PC-9 (cell line): ENCODE data around the gene NRN1. TPM values are rescaled to one million over a fixed set of nuclear protein-coding genes. Genes with fewer than 3 reads are reported as not detected.
A peak's percentile ranks its signal among the peaks of the same experiment; 100 is the strongest.

Source experiments
- BruUV-seq: library from RNA; stranded (reverse); fragments of 400-500 nt; replicated peaks from 2 replicates; lab custom pipeline; 2021; lab: Mats Ljungman, UMichigan
- CTCF ChIA-PET: fragments of 300-600 bp; sonication (Branson Sonifier 250); formaldehyde crosslinking; loops from one replicate; lab custom pipeline; 2022; ENCODE audit warnings: antibody characterized with exemption; lab: Charles Lee
- POLR2A ChIA-PET: fragments of 300-600 bp; sonication (Branson Sonifier 250); formaldehyde crosslinking; loops from one replicate; lab custom pipeline; 2022; ENCODE audit warnings: antibody characterized with exemption; ENCODE audit not compliant: unreplicated experiment; lab: Charles Lee
- DNase-seq, 2 experiments: peaks; one replicate each; pipeline versions ENCODE4 v3.0.0 to v3.0.0-alpha.2; 2015 to 2022; ENCODE audit warnings: mixed read lengths in 1 of 2
- H2AFZ ChIP-seq: fragments of 200-600 bp; sonication (generic); 2 replicates; pipeline ENCODE4 v1.8.1; 2017; ENCODE audit warnings: antibody characterized with exemption
- H3F3A ChIP-seq: fragments of 200-600 bp; sonication (generic); 2 replicates; pipeline ENCODE4 v1.8.1; 2017; ENCODE audit warnings: antibody characterized with exemption, mild to moderate bottlenecking, low read depth; ENCODE audit not compliant: insufficient read depth
- H3K27ac ChIP-seq: fragments of 200-600 bp; sonication (generic); 2 replicates; pipeline ENCODE4 v1.6.1; 2016; ENCODE audit warnings: mixed run types
- H3K27me3 ChIP-seq: fragments of 200-600 bp; sonication (generic); 2 replicates; pipeline ENCODE4 v1.6.1; 2016; ENCODE audit warnings: low read depth, mixed run types; ENCODE audit not compliant: insufficient read depth
- H3K36me3 ChIP-seq: fragments of 200-600 bp; sonication (generic); 2 replicates; pipeline ENCODE4 v1.6.1; 2016; ENCODE audit warnings: low read depth, mixed run types
- H3K4me1 ChIP-seq: fragments of 200-600 bp; sonication (generic); replicated peaks from 2 replicates; pipeline ENCODE4 v1.6.1; 2016; ENCODE audit warnings: mixed run types; ENCODE audit not compliant: insufficient read depth
- H3K4me2 ChIP-seq: fragments of 200-600 bp; sonication (generic); 2 replicates; pipeline ENCODE4 v1.6.1; 2017; ENCODE audit warnings: mixed run types
- H3K4me3 ChIP-seq: fragments of 200-600 bp; sonication (generic); 2 replicates; pipeline ENCODE4 v1.6.1; 2016; ENCODE audit warnings: mixed run types
- H3K79me2 ChIP-seq: fragments of 200-600 bp; sonication (generic); 2 replicates; pipeline ENCODE4 v1.6.1; 2017; ENCODE audit warnings: low read depth, mixed run types
- H3K9me2 ChIP-seq: fragments of 200-600 bp; sonication (generic); 2 replicates; pipeline ENCODE4 v1.8.1; 2017; ENCODE audit warnings: mild to moderate bottlenecking; ENCODE audit not compliant: insufficient read depth
- H3K9me3 ChIP-seq: fragments of 200-600 bp; sonication (generic); 2 replicates; pipeline ENCODE4 v1.8.1; 2016; ENCODE audit warnings: low read depth; ENCODE audit not compliant: insufficient read depth
- H4K20me1 ChIP-seq: fragments of 200-600 bp; sonication (generic); 2 replicates; pipeline ENCODE4 v1.8.1; 2017; ENCODE audit not compliant: insufficient read depth
- EZH2 ChIP-seq: fragments of 200-600 bp; sonication (generic); IDR thresholded peaks from 2 replicates; pipeline ENCODE4 v1.8.0; 2017; ENCODE audit warnings: antibody characterized with exemption, low read depth
- intact Hi-C: fragments of 100-400 bp; cut with micrococcal nuclease; formaldehyde crosslinking; loops from one replicate; pipeline ENCODE4 v1.10.0; 2022; ENCODE audit not compliant: unreplicated experiment
- total RNA-seq: library from RNA; stranded (reverse); gene quantifications from 2 replicates; pipeline ENCODE4 v1.2.3, GENCODE V29; 2021
- TF ChIP-seq, protein P1 (sequence below): fragments of 200-600 bp; sonication (generic); conservative IDR thresholded peaks from 2 replicates; pipeline ENCODE4 v1.6.1; 2017; ENCODE audit warnings: mixed run types, antibody characterized with exemption, mild to moderate bottlenecking, moderate library complexity

The NRN1 gene
- total RNA-seq, 1 experiment from 2014 or later: not detected

DNA sequence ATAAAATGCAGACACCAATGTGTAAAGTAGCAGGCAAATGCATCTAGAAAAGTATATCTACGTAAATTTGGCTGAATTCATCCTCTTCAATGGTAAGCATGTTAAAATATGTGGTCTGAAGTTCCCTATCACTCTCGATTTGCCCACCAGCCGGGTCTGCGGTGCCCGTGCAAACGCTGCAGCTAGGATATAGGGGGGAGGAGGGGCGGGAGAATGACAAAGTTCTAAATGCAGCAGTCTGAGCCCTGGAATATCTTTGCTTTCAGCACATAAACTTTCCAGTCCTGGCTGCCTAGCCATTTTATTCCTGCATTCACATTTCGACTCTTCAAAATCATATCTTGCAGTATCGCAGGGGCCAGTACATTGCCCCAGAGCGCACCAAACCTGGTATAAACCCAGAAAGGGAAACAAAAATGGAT lies 708 bp downstream of the NRN1 start:
- 0 out of 2 replicates have a peak, but pooled peaks cover 8% of the 10 kb centered on the region for H3K27me3 ChIP-seq
- no peaks in the 10 kb centered on the region for H3K4me1 ChIP-seq
- no peaks in the 10 kb centered on the region for H3K9me2 ChIP-seq
- no peaks in the 10 kb centered on the region for H4K20me1 ChIP-seq
- intact Hi-C loops: no loop called here
- H3F3A ChIP-seq: no peaks in the 10 kb centered on the region
- no TSS peak for BruUV-seq
- no peaks in the 10 kb centered on the region for H3K79me2 ChIP-seq
- H3K9me3 ChIP-seq: no peaks in the 10 kb centered on the region
- no peak overlapping the region for H3K4me2 ChIP-seq
- ChIA-PET POLR2A (no interaction called here), CTCF (no interaction called here)
- no peak for DNase-seq
- no peak overlapping the region for H3K27ac ChIP-seq
- no peaks in the 10 kb centered on the region for H3K36me3 ChIP-seq
- TF ChIP-seq, protein P1, sequence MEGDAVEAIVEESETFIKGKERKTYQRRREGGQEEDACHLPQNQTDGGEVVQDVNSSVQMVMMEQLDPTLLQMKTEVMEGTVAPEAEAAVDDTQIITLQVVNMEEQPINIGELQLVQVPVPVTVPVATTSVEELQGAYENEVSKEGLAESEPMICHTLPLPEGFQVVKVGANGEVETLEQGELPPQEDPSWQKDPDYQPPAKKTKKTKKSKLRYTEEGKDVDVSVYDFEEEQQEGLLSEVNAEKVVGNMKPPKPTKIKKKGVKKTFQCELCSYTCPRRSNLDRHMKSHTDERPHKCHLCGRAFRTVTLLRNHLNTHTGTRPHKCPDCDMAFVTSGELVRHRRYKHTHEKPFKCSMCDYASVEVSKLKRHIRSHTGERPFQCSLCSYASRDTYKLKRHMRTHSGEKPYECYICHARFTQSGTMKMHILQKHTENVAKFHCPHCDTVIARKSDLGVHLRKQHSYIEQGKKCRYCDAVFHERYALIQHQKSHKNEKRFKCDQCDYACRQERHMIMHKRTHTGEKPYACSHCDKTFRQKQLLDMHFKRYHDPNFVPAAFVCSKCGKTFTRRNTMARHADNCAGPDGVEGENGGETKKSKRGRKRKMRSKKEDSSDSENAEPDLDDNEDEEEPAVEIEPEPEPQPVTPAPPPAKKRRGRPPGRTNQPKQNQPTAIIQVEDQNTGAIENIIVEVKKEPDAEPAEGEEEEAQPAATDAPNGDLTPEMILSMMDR: no peak
- no peak for TF ChIP-seq EZH2
- H2AFZ ChIP-seq: no peak overlapping the region
- no peak overlapping the region for H3K4me3 ChIP-seq

- Histone ChIP-seq H4K20me1 (no peaks in the 10 kb centered on the region), H2AFZ (no peak overlapping the region), H3K9me3 (no peaks in the 10 kb centered on the region), H3F3A (no peaks in the 10 kb centered on the region), H3K36me3 (no peaks in the 10 kb centered on the region), H3K4me1 (no peaks in the 10 kb centered on the region), H3K4me3 (no peak overlapping the region), H3K27ac (no peak overlapping the region), H3K4me2 (0 out of 2 replicates have a peak overlapping the region, but pooled peaks have one; percentile 12), H3K27me3 (0 out of 2 replicates have a peak, but pooled peaks cover 8% of the 10 kb centered on the region), H3K9me2 (no peaks in the 10 kb centered on the region), H3K79me2 (no peaks in the 10 kb centered on the region)
- ChIA-PET CTCF (no interaction called here), POLR2A (no interaction called here)
- no peak for DNase-seq
- intact Hi-C loops: no loop called here
- TF ChIP-seq, protein P1: no peak
- TF ChIP-seq EZH2: no peak
- no TSS peak for BruUV-seq
These were observed 1.4 kb downstream of the NRN1 start for GRCh38 chr6:6005051-6006005.

DNA sequence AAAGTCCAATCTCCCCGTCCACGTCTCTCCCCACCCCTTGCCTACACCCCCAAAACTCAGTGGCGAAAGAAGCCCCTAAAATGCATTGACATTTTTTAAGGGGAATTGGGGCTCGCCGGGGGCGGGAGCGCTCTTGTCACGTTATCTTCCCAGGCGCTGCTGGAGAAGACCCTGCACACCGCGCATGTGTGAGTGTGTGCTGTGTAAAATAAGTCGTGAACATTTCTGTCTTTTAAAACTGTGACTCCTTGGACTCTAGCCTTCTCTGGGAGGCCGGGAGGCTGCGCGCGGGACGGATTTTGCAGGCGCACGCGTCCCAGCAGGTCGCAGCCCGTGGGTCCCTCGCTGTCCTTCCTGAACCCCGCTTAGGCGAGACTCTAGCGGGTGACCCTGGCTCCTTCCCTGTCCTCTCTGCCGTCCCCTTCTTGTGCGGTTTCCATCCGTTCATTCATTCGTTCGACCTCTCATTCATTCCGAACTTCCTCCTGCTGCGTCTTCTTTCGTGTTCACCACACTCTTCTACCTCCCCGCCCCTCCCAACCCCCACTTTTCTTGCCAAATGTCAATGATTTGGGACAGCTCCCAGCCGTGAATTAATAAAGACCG lies 2.2 kb downstream of the NRN1 start:
- Histone ChIP-seq H3F3A (no peaks in the 10 kb centered on the region), H4K20me1 (no peaks in the 10 kb centered on the region), H3K4me1 (no peaks in the 10 kb centered on the region), H3K4me2 (no peak overlapping the region), H3K4me3 (no peak overlapping the region), H3K36me3 (no peaks in the 10 kb centered on the region), H3K79me2 (no peaks in the 10 kb centered on the region), H3K9me2 (no peaks in the 10 kb centered on the region), H3K27me3 (0 out of 2 replicates have a peak, but pooled peaks cover 8% of the 10 kb centered on the region), H2AFZ (no peak overlapping the region), H3K27ac (no peak overlapping the region), H3K9me3 (no peaks in the 10 kb centered on the region)
- BruUV-seq: no TSS peak
- TF ChIP-seq, protein P1: no peak
- no peak for TF ChIP-seq EZH2
- POLR2A ChIA-PET: interaction anchor here (0.7 kb wide), 1 partner anchor 176 kb away, joined by 4 read pairs; no protein-coding TSS in a partner anchor
- CTCF ChIA-PET: no interaction called here
- DNase-seq: no peak
- intact Hi-C loops: no loop called here
